CD4-positive, CD25-positive, alpha-beta regulatory T cell (primary cell): Measurements from ENCODE around the gene HCAR2. TPM values are rescaled to one million over a fixed set of nuclear protein-coding genes. Genes with fewer than 3 reads are reported as not detected.
"Not testable (repeated sequence)": the region's sequence is repeated elsewhere in the genome, so short reads cannot be mapped to it uniquely, and the experiment has no call there.

Source experiments
- ATAC-seq, 2 donors: fragments of 150-1000 bp; cut with Tn5 transposase; one replicate each; pipeline ENCODE4 v1.10.0; 2021; ENCODE audit warnings: low read depth in 2 of 2, moderate number of reproducible peaks in 2 of 2, moderate library complexity in 1 of 2
- DNase-seq, 3 donors: peaks; one replicate each; pipeline versions ENCODE4 v3.0.0 to v3.0.0-alpha.2; 2012 to 2022; ENCODE audit warnings: mixed read lengths in 1 of 3
- H3K27ac ChIP-seq: one replicate; pipeline ENCODE4 v1.7.0; 2013; ENCODE audit warnings: mild to moderate bottlenecking, low read length; ENCODE audit not compliant: insufficient read depth, poor library complexity, severe bottlenecking
- H3K27me3 ChIP-seq: one replicate; pipeline ENCODE4 v1.7.0; 2013; ENCODE audit warnings: low read length; ENCODE audit not compliant: control insufficient read depth, insufficient read depth
- H3K36me3 ChIP-seq: one replicate; pipeline ENCODE4 v1.7.0; 2013; ENCODE audit warnings: mild to moderate bottlenecking, low read length, moderate library complexity; ENCODE audit not compliant: control insufficient read depth, insufficient read depth
- H3K4me1 ChIP-seq: 2 replicates; pipeline ENCODE4 v1.7.0; 2013; ENCODE audit warnings: mild to moderate bottlenecking, low read length; ENCODE audit not compliant: insufficient read depth, control insufficient read depth, poor library complexity, severe bottlenecking
- H3K4me3 ChIP-seq: one replicate; pipeline ENCODE4 v1.7.0; 2013; ENCODE audit warnings: low read depth, mild to moderate bottlenecking, low read length, moderate library complexity
- H3K9me3 ChIP-seq, 2 experiments: 1 replicate in 1 of 2; 2 replicates in 1 of 2; pipeline ENCODE4 v1.7.0; 2013; ENCODE audit warnings: low read length in 2 of 2, mild to moderate bottlenecking in 1 of 2, moderate library complexity in 1 of 2; ENCODE audit not compliant: control insufficient read depth in 2 of 2
- H3K27ac Mint-ChIP-seq, 3 donors: one replicate each; pipeline ENCODE4 v1.8.0; 2020 to 2022; ENCODE audit warnings: mild to moderate bottlenecking in 3 of 3, mixed read lengths in 3 of 3, moderate library complexity in 2 of 3
- H3K27me3 Mint-ChIP-seq: one replicate; pipeline ENCODE4 v1.8.0; 2022; ENCODE audit warnings: mild to moderate bottlenecking, mixed read lengths
- H3K36me3 Mint-ChIP-seq: one replicate; pipeline ENCODE4 v1.8.0; 2020; ENCODE audit warnings: mixed read lengths
- H3K4me1 Mint-ChIP-seq, 4 donors: one replicate each; pipeline ENCODE4 v1.8.0; 2020 to 2022; ENCODE audit warnings: mixed read lengths in 4 of 4, mild to moderate bottlenecking in 1 of 4
- H3K4me3 Mint-ChIP-seq, 4 donors: one replicate each; pipeline ENCODE4 v1.8.0; 2020 to 2022; ENCODE audit warnings: mild to moderate bottlenecking in 4 of 4, mixed read lengths in 4 of 4, moderate library complexity in 3 of 4
- H3K9me3 Mint-ChIP-seq, 7 donors: one replicate each; pipeline ENCODE4 v1.8.0; 2020 to 2022; ENCODE audit warnings: mixed read lengths in 7 of 7, mild to moderate bottlenecking in 3 of 7, moderate library complexity in 2 of 7
- polyA plus RNA-seq, 4 donors: library from polyadenylated mRNA; unstranded; fragments of 300-500 nt; fragmentation: Illumina TruSeq; gene quantifications; one replicate each; pipeline ENCODE4 v1.2.3, GENCODE V29; 2021
- total RNA-seq: library from RNA; stranded (reverse); gene quantifications from one replicate; pipeline ENCODE4 v1.2.3, GENCODE V29; 2022

Gene HCAR2
- total and polyA plus RNA-seq, 5 donors from 2014 or later, result not detected

GRCh38 chr12:122725452-122726079, 22.4 kb upstream of the HCAR2 start:
- H3K27me3 Mint-ChIP-seq, result peaks cover 9% of the 10 kb centered on the region
- H3K9me3 ChIP-seq, result no peaks in the 10 kb centered on the region
- no peak overlapping the region for H3K4me3 Mint-ChIP-seq
- H3K27me3 ChIP-seq, result no peaks in the 10 kb centered on the region
- H3K27ac Mint-ChIP-seq, result no peak overlapping the region
- DNase-seq (no peak), ATAC-seq (no peak)
- H3K4me1 Mint-ChIP-seq, result peaks cover 5 to 19% (median 9%) of the 10 kb centered on the region in 4 donors
- no peaks in the 10 kb centered on the region for H3K36me3 ChIP-seq
- no peak overlapping the region for H3K4me3 ChIP-seq
- H3K27ac ChIP-seq, result no peak overlapping the region
- no peaks in the 10 kb centered on the region for H3K36me3 Mint-ChIP-seq
- H3K4me1 ChIP-seq, result peaks cover 3% of the 10 kb centered on the region
- H3K9me3 Mint-ChIP-seq, result peaks cover 0 to 4% (median 0%) of the 10 kb centered on the region in 7 donors

GRCh38 chr12:122724641-122725243, 21.6 kb upstream of the HCAR2 start:
- H3K27me3 Mint-ChIP-seq, result peaks cover 9% of the 10 kb centered on the region
- H3K9me3 Mint-ChIP-seq, result peaks cover 0 to 4% (median 0%) of the 10 kb centered on the region in 7 donors
- no peak overlapping the region for H3K27ac ChIP-seq
- DNase-seq (no peak), ATAC-seq (no peak)
- H3K4me1 Mint-ChIP-seq, result peaks cover 5 to 24% (median 7%) of the 10 kb centered on the region in 4 donors
- no peaks in the 10 kb centered on the region for H3K27me3 ChIP-seq
- no peaks in the 10 kb centered on the region for H3K9me3 ChIP-seq
- no peaks in the 10 kb centered on the region for H3K4me1 ChIP-seq
- no peaks in the 10 kb centered on the region for H3K36me3 Mint-ChIP-seq
- no peak overlapping the region for H3K27ac Mint-ChIP-seq
- H3K36me3 ChIP-seq, result no peaks in the 10 kb centered on the region
- peak overlapping the region in 1 of 4 donors; percentile 83 for H3K4me3 Mint-ChIP-seq
- no peak overlapping the region for H3K4me3 ChIP-seq

GRCh38 chr12:122722387-122722786, 19.2 kb upstream of the HCAR2 start:
- Histone ChIP-seq H3K9me3 (no peaks in the 10 kb centered on the region), H3K27me3 (no peaks in the 10 kb centered on the region), H3K36me3 (no peaks in the 10 kb centered on the region), H3K4me1 (no peaks in the 10 kb centered on the region), H3K4me3 (no peak overlapping the region), H3K27ac (no peak overlapping the region)
- H3K36me3 Mint-ChIP-seq, result no peaks in the 10 kb centered on the region
- no peak for ATAC-seq
- peaks cover 5 to 19% (median 7%) of the 10 kb centered on the region in 4 donors for H3K4me1 Mint-ChIP-seq
- H3K4me3 Mint-ChIP-seq, result no peak overlapping the region
- H3K27ac Mint-ChIP-seq, result no peak overlapping the region
- H3K27me3 Mint-ChIP-seq, result peaks cover 9% of the 10 kb centered on the region
- DNase-seq, result no peak
- peaks cover 0 to 4% (median 0%) of the 10 kb centered on the region in 7 donors for H3K9me3 Mint-ChIP-seq

GRCh38 chr12:122721057-122721545, 17.9 kb upstream of the HCAR2 start:
- H3K27me3 ChIP-seq, result no peaks in the 10 kb centered on the region
- Mint-ChIP-seq H3K27me3 (peaks cover 9% of the 10 kb centered on the region), H3K9me3 (peaks cover 0 to 4% (median 0%) of the 10 kb centered on the region in 7 donors), H3K36me3 (no peaks in the 10 kb centered on the region), H3K27ac (peak overlapping the region in 1 of 3 donors; percentile 43), H3K4me3 (no peak overlapping the region), H3K4me1 (peaks cover 3 to 15% (median 4%) of the 10 kb centered on the region in 4 donors)
- H3K9me3 ChIP-seq, result no peaks in the 10 kb centered on the region
- H3K27ac ChIP-seq, result no peak overlapping the region
- H3K36me3 ChIP-seq, result no peaks in the 10 kb centered on the region
- ATAC-seq, result no peak
- DNase-seq, result peak in 1 of 3 donors; percentile 24
- H3K4me3 ChIP-seq, result no peak overlapping the region
- no peaks in the 10 kb centered on the region for H3K4me1 ChIP-seq

- not testable (repeated sequence) for H3K27ac ChIP-seq, H3K36me3 ChIP-seq, H3K27ac Mint-ChIP-seq, H3K4me3 ChIP-seq, H3K4me1 ChIP-seq, H3K36me3 Mint-ChIP-seq, H3K9me3 ChIP-seq, ATAC-seq, H3K4me1 Mint-ChIP-seq, H3K27me3 Mint-ChIP-seq, H3K27me3 ChIP-seq, H3K4me3 Mint-ChIP-seq, H3K9me3 Mint-ChIP-seq, DNase-seq
Observed at GRCh38 chr12:122716658-122717057, 13.5 kb upstream of the HCAR2 start, which contains the start of gene HCAR3. HCAR3 (minus strand) TSS chr12:122716811; CDS start chr12:122716737, 74 bp downstream.

- not testable (repeated sequence) for DNase-seq, H3K27ac ChIP-seq, H3K27ac Mint-ChIP-seq, H3K4me1 ChIP-seq, ATAC-seq, H3K36me3 Mint-ChIP-seq, H3K4me3 Mint-ChIP-seq, H3K9me3 Mint-ChIP-seq, H3K9me3 ChIP-seq, H3K27me3 ChIP-seq, H3K4me3 ChIP-seq, H3K36me3 ChIP-seq, H3K4me1 Mint-ChIP-seq
- H3K27me3 Mint-ChIP-seq, result peaks cover 17% of the 10 kb centered on the region
Observed at GRCh38 chr12:122715211-122715610, 12.1 kb upstream of the HCAR2 start.

- H3K4me1 Mint-ChIP-seq, H3K36me3 Mint-ChIP-seq, DNase-seq, H3K4me3 ChIP-seq, H3K27ac Mint-ChIP-seq, ATAC-seq, H3K4me1 ChIP-seq, H3K27ac ChIP-seq, H3K9me3 Mint-ChIP-seq, H3K4me3 Mint-ChIP-seq, H3K9me3 ChIP-seq, H3K36me3 ChIP-seq, H3K27me3 ChIP-seq: not testable (repeated sequence)
- H3K27me3 Mint-ChIP-seq, result peaks cover 17% of the 10 kb centered on the region
Observed at GRCh38 chr12:122713491-122714188, 10.5 kb upstream of the HCAR2 start.
